IPS-NIHi7 (cell line): Measurements from ENCODE around the gene MST1R.

Experiments
- DNase-seq: peaks from one replicate; pipeline ENCODE4 v3.0.0; 2012; ENCODE audit warnings: mixed read lengths; ENCODE audit errors: extremely low spot score

The MST1R gene

GRCh38 chr3:49840388-49840787, 63.3 kb downstream of the MST1R start:
- no peak for DNase-seq

GRCh38 chr3:49839193-49839809, 64.4 kb downstream of the MST1R start:
- DNase-seq: peak; percentile 82
